Motor neuron (in vitro differentiated cells): ENCODE measurements around the gene PIAS2. TPM values are rescaled to one million over a fixed set of nuclear protein-coding genes. Genes with fewer than 3 reads are reported as not detected.
"Not testable (repeated sequence)": the region's sequence is repeated elsewhere in the genome, so short reads cannot be mapped to it uniquely, and the experiment has no call there.

Experiments used
- ATAC-seq, 8 experiments: fragments of 200-7000 bp; cut with Tn5 transposase; replicated peaks in 6 of 8; 2 replicates each; pipeline ENCODE4 v1.8.0; 2021; ENCODE audit warnings: mild to moderate bottlenecking in 8 of 8, moderate library complexity in 8 of 8
- H3K27ac ChIP-seq, 2 donors: fragments of 250-450 bp; sonication (Bioruptor Pico); 2 replicates each; pipeline ENCODE4 v1.9.0; 2021; ENCODE audit warnings: antibody characterized with exemption in 2 of 2, mild to moderate bottlenecking in 2 of 2, moderate library complexity in 1 of 2
- H3K4me1 ChIP-seq, 2 donors: fragments of 250-450 bp; sonication (Bioruptor Pico); replicated peaks in 1 of 2; 2 replicates each; pipeline ENCODE4 v1.6.1; 2021; ENCODE audit warnings: antibody characterized with exemption in 2 of 2, mild to moderate bottlenecking in 2 of 2, moderate library complexity in 1 of 2
- H3K4me3 ChIP-seq, 5 donors: fragments of 250-450 bp; sonication (Bioruptor Pico); 2 replicates each; pipeline ENCODE4 v1.9.0; 2021; ENCODE audit warnings: antibody characterized with exemption in 5 of 5, mild to moderate bottlenecking in 5 of 5, moderate library complexity in 4 of 5
- WGBS, 10 experiments: fragments of 450-650 bp; shearing (Covaris generic); methylation state at CpG; one replicate each; pipeline ENCODE4 v1.0.0; 2022; 5-methylcytosine and 5-hydroxymethylcytosine counted together
- in situ Hi-C, 9 experiments: fragments of 400-800 bp; cut with MboI; loops; one replicate each; pipeline ENCODE4 v1.15.0; 2021; ENCODE audit warnings: low sequenced_read_pairs in 9 of 9, low pct_unique_long_range_greater_than_20kb in 2 of 9; ENCODE audit not compliant: unreplicated experiment in 9 of 9
- total RNA-seq, 8 experiments: library from RNA; unstranded; fragments of 300-600 nt; gene quantifications; 2 replicates each; pipeline versions ENCODE4 v1.2.3 to v1.2.4, GENCODE V29; 2022

Gene PIAS2
- total RNA-seq, 8 experiments from 2014 or later, result 15.4 to 37.5 (median 19.9) TPM

GRCh38 chr18:46892842-46893241 is 24.5 kb downstream of the PIAS2 start:
- H3K4me3 ChIP-seq, result no peak overlapping the region
- in situ Hi-C loops, result no loop called here
- no peak for ATAC-seq
- WGBS, 10 experiments, result 80 to 100% (median 100%) methylated on average over 1 of the region's 1 CpG; no CpG with 5 or more reads in 7 of the 10 experiments
- no peak overlapping the region for H3K27ac ChIP-seq
- H3K4me1 ChIP-seq, result no peaks in the 10 kb centered on the region

DNA sequence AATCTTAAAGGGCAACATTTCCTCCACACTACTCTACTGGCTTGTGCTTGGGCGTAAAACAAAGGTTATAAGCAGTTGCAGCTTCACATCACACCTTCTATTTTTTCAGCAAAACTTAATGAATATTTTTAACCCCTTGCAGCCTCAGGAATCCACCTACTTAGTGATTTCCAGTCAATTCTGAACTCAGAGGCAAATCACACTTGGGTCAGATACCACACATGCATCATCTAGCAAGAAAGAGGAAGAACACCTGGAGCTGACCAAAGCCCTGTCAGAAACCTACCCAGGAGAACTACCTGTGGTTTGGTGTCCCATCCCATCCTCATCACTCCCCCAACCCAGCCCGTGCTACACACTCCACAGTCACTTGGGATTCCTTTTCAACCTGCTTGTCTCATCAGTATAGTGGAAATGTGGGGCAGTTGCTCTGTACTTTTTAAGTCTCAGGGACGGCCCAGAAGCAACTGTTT is 25.5 kb downstream of the PIAS2 start:
- 88 to 100% (median 96%) methylated on average over 1 to 3 of the region's 3 CpGs; no CpG with 5 or more reads in 4 of the 10 experiments for WGBS, 10 experiments
- ATAC-seq, result no peak
- in situ Hi-C loops, result no loop called here
- no peak overlapping the region for H3K4me3 ChIP-seq
- H3K4me1 ChIP-seq, result no peaks in the 10 kb centered on the region
- H3K27ac ChIP-seq, result no peak overlapping the region

GRCh38 chr18:46888965-46889364 is 28.3 kb downstream of the PIAS2 start:
- no peak overlapping the region for H3K27ac ChIP-seq
- H3K4me1 ChIP-seq, result no peaks in the 10 kb centered on the region
- in situ Hi-C loops, result no loop called here
- WGBS, 10 experiments, result 80 to 100% (median 100%) methylated on average over 1 of the region's 1 CpG; no CpG with 5 or more reads in 1 of the 10 experiments
- no peak overlapping the region for H3K4me3 ChIP-seq
- ATAC-seq, result no peak

GRCh38 chr18:46886893-46887292 is 30.4 kb downstream of the PIAS2 start:
- in situ Hi-C loops, result no loop called here
- Histone ChIP-seq H3K4me1 (no peaks in the 10 kb centered on the region), H3K27ac (no peak overlapping the region), H3K4me3 (no peak overlapping the region)
- 38 to 100% (median 86%) methylated on average over 2 of the region's 2 CpGs; no CpG with 5 or more reads in 1 of the 10 experiments for WGBS, 10 experiments
- no peak for ATAC-seq

DNA sequence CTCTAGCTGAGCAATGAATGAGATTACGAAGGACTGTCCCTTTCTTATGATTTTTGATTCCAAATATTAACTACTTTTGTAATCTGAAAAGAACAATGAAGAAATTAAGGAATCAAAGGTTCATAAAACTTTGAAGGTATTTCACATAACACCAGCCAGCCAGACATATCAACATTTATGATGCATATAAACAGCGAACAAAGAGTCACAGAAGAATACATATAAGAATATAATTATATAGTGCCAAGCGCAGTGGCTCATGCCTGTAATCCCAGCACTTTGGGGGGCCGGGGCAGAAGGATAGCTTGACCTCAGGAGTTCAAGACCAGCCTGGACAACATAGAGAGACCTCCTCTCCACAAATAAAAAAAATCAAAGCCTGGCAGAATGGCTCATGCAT is 34.1 kb downstream of the PIAS2 start:
- Histone ChIP-seq H3K27ac (no peak overlapping the region), H3K4me1 (no peaks in the 10 kb centered on the region), H3K4me3 (no peak overlapping the region)
- ATAC-seq, result no peak
- WGBS, 10 experiments, result 78 to 100% (median 93%) methylated on average over 2 to 4 of the region's 4 CpGs; no CpG with 5 or more reads in 1 of the 10 experiments
- in situ Hi-C loops, result no loop called here

GRCh38 chr18:46877329-46877987 is 39.8 kb downstream of the PIAS2 start:
- H3K27ac ChIP-seq, result no peak overlapping the region
- WGBS, 10 experiments, result 80 to 100% (median 95%) methylated on average over 2 to 14 of the region's 15 CpGs; no CpG with 5 or more reads in 1 of the 10 experiments
- in situ Hi-C loops, result no loop called here
- ATAC-seq, result no peak
- no peak overlapping the region for H3K4me3 ChIP-seq
- H3K4me1 ChIP-seq, result no peaks in the 10 kb centered on the region

DNA sequence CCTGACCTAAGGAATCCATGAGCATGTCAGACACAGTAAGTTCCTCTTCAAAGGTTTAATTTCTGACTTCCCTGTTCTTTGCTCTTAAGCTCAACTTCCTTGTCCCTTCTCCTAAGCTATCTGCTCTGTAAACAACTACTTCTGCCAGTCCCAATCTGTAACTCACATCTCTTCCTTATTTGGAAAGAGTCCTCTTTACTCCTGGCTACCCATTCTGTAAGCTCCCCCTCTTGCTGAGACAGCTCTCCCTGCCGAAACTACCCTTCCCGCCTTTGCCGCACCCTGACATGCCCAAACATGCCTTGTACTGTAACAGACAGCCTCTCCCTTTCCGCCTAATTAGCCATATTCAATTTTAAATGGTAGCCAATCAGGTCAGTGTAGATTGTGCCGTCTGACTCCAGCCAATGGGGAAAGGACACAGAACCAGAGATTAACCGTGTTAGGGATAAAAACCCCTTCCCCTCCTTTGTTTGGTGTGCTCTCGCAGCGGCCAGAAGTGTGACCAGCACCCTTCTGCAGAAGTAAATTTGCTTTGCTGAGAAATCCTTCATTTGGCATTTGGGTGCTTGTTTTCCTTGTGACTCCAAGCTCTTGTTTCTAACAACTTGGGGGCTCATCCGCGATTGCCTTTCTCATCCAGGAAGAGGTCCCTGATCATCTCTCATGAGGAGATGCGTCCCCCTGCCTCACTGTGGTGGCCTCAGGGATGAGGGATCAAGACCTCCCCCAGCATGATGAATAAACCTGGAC is 49.0 kb downstream of the PIAS2 start:
- WGBS, 10 experiments, result 58 to 100% (median 87%) methylated on average over 1 to 7 of the region's 11 CpGs
- Histone ChIP-seq H3K27ac (no peak overlapping the region), H3K4me1 (no peaks in the 10 kb centered on the region), H3K4me3 (peak overlapping the region in 2 of 5 donors; percentile 3 to 12)
- peak in 5 of 8 experiments; percentile 24 to 75 (median 66) for ATAC-seq
- in situ Hi-C loops, result no loop called here

- no peak overlapping the region for H3K4me3 ChIP-seq
- H3K27ac ChIP-seq, result no peak overlapping the region
- no peaks in the 10 kb centered on the region for H3K4me1 ChIP-seq
- peak in 3 of 8 experiments; percentile 6 to 66 (median 54) for ATAC-seq
- in situ Hi-C loops, result no loop called here
Observed at GRCh38 chr18:46867367-46868143, 49.8 kb downstream of the PIAS2 start.

DNA sequence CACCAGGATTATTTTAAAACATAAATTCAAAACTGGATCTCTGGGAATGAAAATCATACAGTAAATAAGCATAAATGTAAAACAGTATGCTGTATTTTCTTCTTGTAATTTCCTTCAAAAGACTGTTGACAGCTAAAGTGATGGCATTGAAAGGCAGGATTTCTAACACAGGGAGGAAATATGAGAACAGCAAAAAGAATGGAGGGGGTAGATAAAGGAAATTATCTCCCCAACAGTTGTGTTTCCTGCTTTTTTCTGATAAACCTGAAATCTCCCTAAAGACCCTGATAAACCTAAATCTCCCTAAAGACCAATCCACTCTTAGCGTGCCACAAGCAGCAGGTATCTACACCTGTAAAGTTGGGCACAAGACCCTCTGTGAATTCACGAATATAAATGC is 50.8 kb downstream of the PIAS2 start:
- in situ Hi-C loops, result no loop called here
- no peaks in the 10 kb centered on the region for H3K4me1 ChIP-seq
- H3K27ac ChIP-seq, result no peak overlapping the region
- H3K4me3 ChIP-seq, result no peak overlapping the region
- WGBS, 10 experiments, result 60 to 100% (median 92%) methylated on average over 1 to 2 of the region's 2 CpGs; no CpG with 5 or more reads in 2 of the 10 experiments
- peak in 1 of 8 experiments; percentile 77 for ATAC-seq

DNA sequence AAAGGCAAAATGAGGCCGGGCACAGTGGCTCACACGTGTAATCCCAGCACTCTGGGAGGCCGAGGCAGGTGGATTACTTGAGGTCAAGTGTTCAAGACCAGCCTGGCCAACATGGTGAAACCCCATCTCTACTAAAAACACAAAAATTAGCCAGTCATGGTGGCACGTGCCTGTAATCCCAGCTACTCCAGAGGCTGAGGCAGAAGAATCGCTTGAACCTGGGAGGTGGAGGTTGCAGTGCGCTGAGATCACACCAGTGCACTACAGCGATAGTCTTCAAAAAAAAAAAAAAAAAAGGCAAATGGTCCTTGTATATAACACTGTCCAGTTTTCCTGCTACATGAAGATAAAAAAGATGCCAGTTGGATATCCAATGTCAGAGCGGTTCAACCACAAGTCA is 52.1 kb downstream of the PIAS2 start:
- H3K4me1 ChIP-seq, in situ Hi-C loops, H3K4me3 ChIP-seq, ATAC-seq, H3K27ac ChIP-seq: not testable (repeated sequence)
- 88 to 100% (median 96%) methylated on average over 1 to 8 of the region's 8 CpGs; no CpG with 5 or more reads in 1 of the 10 experiments for WGBS, 10 experiments

- in situ Hi-C loops, result no loop called here
- peak in 1 of 8 experiments; percentile 20 for ATAC-seq
- H3K4me3 ChIP-seq, result no peak overlapping the region
- H3K4me1 ChIP-seq, result no peaks in the 10 kb centered on the region
- 68 to 100% (median 88%) methylated on average over 1 to 2 of the region's 2 CpGs for WGBS, 10 experiments
- no peak overlapping the region for H3K27ac ChIP-seq
Observed at GRCh38 chr18:46859855-46860254, 57.5 kb downstream of the PIAS2 start.

DNA sequence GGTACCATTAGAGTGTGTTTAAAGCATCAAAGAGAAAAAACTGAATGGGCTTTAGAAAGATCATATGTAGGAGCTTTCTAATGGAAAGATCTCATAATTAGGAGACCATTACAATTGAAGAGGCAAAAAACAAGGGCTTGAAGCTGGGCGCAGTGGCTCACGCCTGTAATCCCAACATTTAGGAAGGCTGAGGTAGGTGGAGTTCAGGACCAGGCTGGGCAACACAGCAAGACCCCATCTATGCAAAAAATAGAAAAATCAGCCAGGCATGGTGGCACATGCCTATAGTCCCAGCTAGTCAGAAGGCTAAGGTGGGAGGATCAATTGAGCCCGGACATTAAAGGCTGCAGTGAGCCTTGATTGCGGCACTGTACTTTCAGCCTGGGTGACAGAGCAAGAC is 59.0 kb downstream of the PIAS2 start:
- Histone ChIP-seq H3K4me1 (no peaks in the 10 kb centered on the region), H3K27ac (no peak overlapping the region), H3K4me3 (no peak overlapping the region)
- 80 to 100% (median 92%) methylated on average over 1 to 4 of the region's 4 CpGs; no CpG with 5 or more reads in 2 of the 10 experiments for WGBS, 10 experiments
- no peak for ATAC-seq
- in situ Hi-C loops, result no loop called here

DNA sequence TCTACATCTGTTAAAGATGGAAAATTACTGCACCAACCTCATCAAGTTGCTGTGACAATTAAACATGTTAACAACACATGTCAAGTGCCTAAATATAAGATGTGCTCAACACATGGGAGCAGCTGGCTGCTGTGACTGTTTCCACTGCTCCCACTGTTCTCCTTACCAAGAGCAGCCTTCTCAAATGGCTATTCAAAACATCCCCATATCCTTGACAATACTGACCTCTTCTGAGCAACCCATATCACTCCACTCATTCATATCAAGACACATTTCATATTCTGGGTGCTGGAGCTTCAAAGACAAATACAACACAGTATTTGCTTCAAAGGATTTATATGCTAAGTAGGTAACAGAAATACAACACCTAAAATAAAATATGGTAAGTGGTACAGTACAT is 60.3 kb downstream of the PIAS2 start:
- Histone ChIP-seq H3K4me1 (no peaks in the 10 kb centered on the region), H3K27ac (no peak overlapping the region), H3K4me3 (no peak overlapping the region)
- peak in 4 of 8 experiments; percentile 39 to 73 (median 52) for ATAC-seq
- in situ Hi-C loops, result no loop called here
